ENCODE data around the gene FBXL19. TPM values are rescaled to one million over a fixed set of nuclear protein-coding genes. Genes with fewer than 3 reads are reported as not detected.

The FBXL19 gene
- total and polyA plus RNA-seq, 8 donors = 3.8 to 26.8 (median 6.7) TPM

GRCh38 chr16:30903596-30903995 is 19.8 kb upstream of the FBXL19 start:
- FAIRE-seq (no peak), DNase-seq (no peak), ATAC-seq (peak in 2 of 4 donors; percentile 24 to 45)
- H3K9me3 ChIP-seq = no peaks in the 10 kb centered on the region
- H3K27me3 ChIP-seq = no peaks in the 10 kb centered on the region
- TF ChIP-seq CTCF (IDR thresholded peaks at IDR 0.05) = no peak
- H3K36me3 ChIP-seq = no peaks in the 10 kb centered on the region
- no peaks in the 10 kb centered on the region for H3K4me1 ChIP-seq
- 74 to 89% methylated on average over 4 of the region's 4 CpGs for WGBS, 2 donors
- no peak overlapping the region for H3K4me3 ChIP-seq
- H3K27ac ChIP-seq = peak overlapping the region in 2 of 4 donors; percentile 31 to 57
- intact Hi-C loops (cut with DNase I) = loop anchor here in 1 of 3 donors (10.0 kb wide), 1 partner anchor 69 kb away; no protein-coding TSS in a partner anchor

- no peaks in the 10 kb centered on the region for H3K27me3 ChIP-seq
- H3K9me3 ChIP-seq = no peaks in the 10 kb centered on the region
- no peak overlapping the region for H3K4me3 ChIP-seq
- DNase-seq = peak in 1 of 6 donors; percentile 60
- no peak for TF ChIP-seq CTCF (IDR thresholded peaks at IDR 0.05)
- no peak for FAIRE-seq
- H3K4me1 ChIP-seq = no peaks in the 10 kb centered on the region
- no peaks in the 10 kb centered on the region for H3K36me3 ChIP-seq
- no peak for ATAC-seq
- intact Hi-C loops (cut with DNase I) = loop anchor here in 1 of 3 donors (10.0 kb wide), 1 partner anchor 69 kb away; no protein-coding TSS in a partner anchor
- WGBS, 2 donors = 90 to 91% methylated on average over 19 of the region's 19 CpGs
- peak overlapping the region in 2 of 4 donors; percentile 31 to 57 for H3K27ac ChIP-seq
Observed at GRCh38 chr16:30904114-30904780, 19.1 kb upstream of the FBXL19 start.

GRCh38 chr16:30907064-30907463 is 16.3 kb upstream of the FBXL19 start:
- 80 to 85% methylated on average over 4 of the region's 4 CpGs for WGBS, 2 donors
- Histone ChIP-seq H3K4me3 (no peak overlapping the region), H3K27me3 (no peaks in the 10 kb centered on the region), H3K4me1 (no peaks in the 10 kb centered on the region), H3K36me3 (no peaks in the 10 kb centered on the region), H3K27ac (no peak overlapping the region), H3K9me3 (no peaks in the 10 kb centered on the region)
- TF ChIP-seq CTCF (IDR thresholded peaks at IDR 0.05) = no peak
- no peak for ATAC-seq
- no peak for DNase-seq
- no peak for FAIRE-seq
- intact Hi-C loops (cut with DNase I) = loop anchor here in 1 of 3 donors (10.0 kb wide), 1 partner anchor 72 kb away; no protein-coding TSS in a partner anchor

GRCh38 chr16:30910427-30911029 is 12.8 kb upstream of the FBXL19 start:
- 70 to 71% methylated on average over 18 of the region's 18 CpGs for WGBS, 2 donors
- H3K27ac ChIP-seq = no peak overlapping the region
- no peaks in the 10 kb centered on the region for H3K9me3 ChIP-seq
- H3K4me3 ChIP-seq = no peak overlapping the region
- no peaks in the 10 kb centered on the region for H3K36me3 ChIP-seq
- ATAC-seq = no peak
- no peak for DNase-seq
- H3K4me1 ChIP-seq = no peaks in the 10 kb centered on the region
- FAIRE-seq = no peak
- intact Hi-C loops (cut with DNase I) = loop anchor here in 1 of 3 donors (5.0 to 10.0 kb wide), 2 partner anchors 63 to 246 kb away; no protein-coding TSS in a partner anchor
- TF ChIP-seq CTCF (IDR thresholded peaks at IDR 0.05) = no peak
- H3K27me3 ChIP-seq = no peaks in the 10 kb centered on the region

Measured in pancreas (tissue), 10 donors.